ENCODE data around the gene HLCS. TPM values are rescaled to one million over a fixed set of nuclear protein-coding genes. Genes with fewer than 3 reads are reported as not detected.

HLCS gene
- total and polyA plus RNA-seq, 10 of the 15 experiments (the other 5 are each of a cell fraction or from before 2014, with no cell fraction given): 1.5 to 12.7 (median 9.6) TPM

DNA sequence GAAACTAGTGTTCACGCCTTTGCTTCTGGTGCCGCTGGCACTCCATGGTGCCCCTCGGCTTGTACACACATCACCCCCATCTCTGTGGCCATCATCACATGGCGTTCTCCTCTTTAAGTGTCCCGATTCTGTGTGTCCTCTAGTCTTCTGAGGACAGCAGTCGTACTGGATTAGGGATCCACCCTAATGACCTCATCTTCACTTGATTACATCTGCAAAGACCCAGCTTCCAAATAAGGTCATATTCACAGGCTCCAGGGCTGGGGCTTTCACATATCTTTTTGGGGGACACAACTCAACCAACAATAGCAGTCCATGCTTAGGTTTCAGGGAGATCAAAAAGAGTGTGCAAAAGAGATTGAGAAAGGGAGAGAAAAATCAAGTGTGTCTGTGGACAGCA lies 64.9 kb downstream of the HLCS start (continued):
- TF ChIP-seq, protein P1, sequence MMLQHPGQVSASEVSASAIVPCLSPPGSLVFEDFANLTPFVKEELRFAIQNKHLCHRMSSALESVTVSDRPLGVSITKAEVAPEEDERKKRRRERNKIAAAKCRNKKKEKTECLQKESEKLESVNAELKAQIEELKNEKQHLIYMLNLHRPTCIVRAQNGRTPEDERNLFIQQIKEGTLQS (IDR thresholded peaks at IDR 0.05; ENCODE audit: borderline replicate concordance, extremely low read depth, low read depth, low read length): no peak
- TF ChIP-seq, protein P2, sequence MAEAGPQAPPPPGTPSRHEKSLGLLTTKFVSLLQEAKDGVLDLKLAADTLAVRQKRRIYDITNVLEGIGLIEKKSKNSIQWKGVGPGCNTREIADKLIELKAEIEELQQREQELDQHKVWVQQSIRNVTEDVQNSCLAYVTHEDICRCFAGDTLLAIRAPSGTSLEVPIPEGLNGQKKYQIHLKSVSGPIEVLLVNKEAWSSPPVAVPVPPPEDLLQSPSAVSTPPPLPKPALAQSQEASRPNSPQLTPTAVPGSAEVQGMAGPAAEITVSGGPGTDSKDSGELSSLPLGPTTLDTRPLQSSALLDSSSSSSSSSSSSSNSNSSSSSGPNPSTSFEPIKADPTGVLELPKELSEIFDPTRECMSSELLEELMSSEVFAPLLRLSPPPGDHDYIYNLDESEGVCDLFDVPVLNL (IDR thresholded peaks at IDR 0.05; ENCODE audit: low read depth, low read length): no peak
- TF ChIP-seq YBX1 (IDR thresholded peaks at IDR 0.05) (no peak), CBX5 (IDR thresholded peaks at IDR 0.05; ENCODE audit: low read depth) (no peak)

DNA sequence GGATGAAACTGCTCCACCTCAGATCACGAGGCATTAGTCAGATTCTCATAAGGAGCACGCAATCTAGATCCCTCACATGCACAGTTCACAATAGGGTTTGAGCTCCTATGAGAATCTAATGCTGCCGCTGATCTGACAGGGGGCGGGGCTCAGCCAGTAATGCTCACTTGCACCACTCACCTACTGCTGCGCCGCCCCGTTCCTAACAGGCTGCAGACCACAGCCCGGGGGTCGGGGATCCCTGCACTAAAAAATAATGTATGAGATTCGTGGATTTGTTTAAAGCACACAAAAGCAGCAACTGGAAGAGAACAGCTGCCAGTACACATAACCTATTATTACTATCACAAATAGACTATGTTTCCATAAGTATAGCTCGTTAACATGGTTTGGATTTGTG lies 72.9 kb downstream of the HLCS start:
- FAIRE-seq: no peak
- H2AFZ ChIP-seq (ENCODE audit: control insufficient read depth, low read depth, low read length): no peak overlapping the region
- no peaks in the 10 kb centered on the region for H3K9me3 ChIP-seq (replicated peaks; ENCODE audit: control insufficient read depth, insufficient read depth, low read length)
- ATAC-seq: no peak
- intact Hi-C loops (cut with micrococcal nuclease; ENCODE audit: unreplicated experiment) (no loop called here), in situ Hi-C loops (cut with MboI) (no loop called here)
- H3K36me3 ChIP-seq (ENCODE audit: control insufficient read depth in 2 of 2, insufficient read depth in 2 of 2, low read length in 1 of 2): no peaks in the 10 kb centered on the region
- RAD21 ChIA-PET (ENCODE audit: unreplicated experiment): no interaction called here
- H4K20me1 ChIP-seq (ENCODE audit: control insufficient read depth, insufficient read depth): no peaks in the 10 kb centered on the region
- H3K4me3 ChIP-seq: no peak overlapping the region
- H3K27ac ChIP-seq (ENCODE audit: control insufficient read depth, insufficient read depth): no peak overlapping the region
- WGBS (ENCODE audit: insufficient coverage, insufficient replicate concordance, low lambda C conversion rate, missing lambda C conversion rate): 80% methylated on average over 11 of the region's 11 CpGs
- DNase-seq (ENCODE audit: low read depth, low spot score): no peak
- no peak overlapping the region for H3K9ac ChIP-seq (ENCODE audit: control insufficient read depth, insufficient read depth, low read length)
- TF ChIP-seq KDM1A (IDR thresholded peaks at IDR 0.05; ENCODE audit: borderline replicate concordance): no peak
- TF ChIP-seq, protein P3, sequence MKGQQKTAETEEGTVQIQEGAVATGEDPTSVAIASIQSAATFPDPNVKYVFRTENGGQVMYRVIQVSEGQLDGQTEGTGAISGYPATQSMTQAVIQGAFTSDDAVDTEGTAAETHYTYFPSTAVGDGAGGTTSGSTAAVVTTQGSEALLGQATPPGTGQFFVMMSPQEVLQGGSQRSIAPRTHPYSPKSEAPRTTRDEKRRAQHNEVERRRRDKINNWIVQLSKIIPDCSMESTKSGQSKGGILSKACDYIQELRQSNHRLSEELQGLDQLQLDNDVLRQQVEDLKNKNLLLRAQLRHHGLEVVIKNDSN (IDR thresholded peaks at IDR 0.05; ENCODE audit: borderline replicate concordance, extremely low read length, insufficient read depth, low read depth, low read length): no peak
- H3K79me2 ChIP-seq (ENCODE audit: control insufficient read depth, insufficient read depth, low read length): no peaks in the 10 kb centered on the region
- H3K4me2 ChIP-seq (ENCODE audit: control insufficient read depth, insufficient read depth): no peak overlapping the region
- POLR2A ChIA-PET: no interaction called here
- no peaks in the 10 kb centered on the region for H3K27me3 ChIP-seq (replicated peaks in 1 of 2; ENCODE audit: control insufficient read depth in 2 of 2, insufficient read depth in 2 of 2, low read length in 1 of 2)
- H3K4me1 ChIP-seq (ENCODE audit: control insufficient read depth, insufficient read depth, low read length): no peaks in the 10 kb centered on the region
- no TSS peak for BruUV-seq (replicated peaks)
- CTCF ChIA-PET: no interaction called here
- SMC1A ChIA-PET (ENCODE audit: uncharacterized antibody, unreplicated experiment): no interaction called here

Data from GM12878 (cell line).